Mesothelial cell of epicardium (in vitro differentiated cells): ENCODE results near the gene BRIP1. TPM values are rescaled to one million over a fixed set of nuclear protein-coding genes. Genes with fewer than 3 reads are reported as not detected.

Experiments used
- DNase-seq, 2 experiments: peaks; one replicate each; pipeline ENCODE4 v3.0.0; 2021; ENCODE audit warnings: low spot score in 2 of 2; ENCODE audit not compliant: unreplicated experiment in 2 of 2
- H3K27ac Mint-ChIP-seq: 2 replicates; pipeline ENCODE4 v1.8.0; 2021; ENCODE audit warnings: mixed read lengths
- H3K27me3 Mint-ChIP-seq: 2 replicates; pipeline ENCODE4 v1.8.0; 2021; ENCODE audit warnings: low read depth, mixed read lengths
- H3K36me3 Mint-ChIP-seq: 2 replicates; pipeline ENCODE4 v1.8.0; 2021; ENCODE audit warnings: mixed read lengths
- H3K4me1 Mint-ChIP-seq: 2 replicates; pipeline ENCODE4 v1.8.0; 2021; ENCODE audit warnings: mixed read lengths
- H3K4me3 Mint-ChIP-seq: 2 replicates; pipeline ENCODE4 v1.8.0; 2021; ENCODE audit warnings: mild to moderate bottlenecking, moderate library complexity, mixed read lengths
- H3K9me3 Mint-ChIP-seq: 2 replicates; pipeline ENCODE4 v1.8.0; 2021; ENCODE audit warnings: mixed read lengths
- total RNA-seq: library from RNA; stranded (reverse); gene quantifications from 3 replicates; pipeline ENCODE4 v1.2.1, GENCODE V29; 2021
- TF ChIP-seq, protein P1 (sequence below): fragments of 200-600 bp; sonication (generic); IDR thresholded peaks from one replicate; pipeline ENCODE4 v1.5.0; 2021; ENCODE audit warnings: antibody characterized with exemption; ENCODE audit not compliant: unreplicated experiment

The BRIP1 gene
- total RNA-seq, 1 donor from 2014 or later = 12.3 TPM

DNA sequence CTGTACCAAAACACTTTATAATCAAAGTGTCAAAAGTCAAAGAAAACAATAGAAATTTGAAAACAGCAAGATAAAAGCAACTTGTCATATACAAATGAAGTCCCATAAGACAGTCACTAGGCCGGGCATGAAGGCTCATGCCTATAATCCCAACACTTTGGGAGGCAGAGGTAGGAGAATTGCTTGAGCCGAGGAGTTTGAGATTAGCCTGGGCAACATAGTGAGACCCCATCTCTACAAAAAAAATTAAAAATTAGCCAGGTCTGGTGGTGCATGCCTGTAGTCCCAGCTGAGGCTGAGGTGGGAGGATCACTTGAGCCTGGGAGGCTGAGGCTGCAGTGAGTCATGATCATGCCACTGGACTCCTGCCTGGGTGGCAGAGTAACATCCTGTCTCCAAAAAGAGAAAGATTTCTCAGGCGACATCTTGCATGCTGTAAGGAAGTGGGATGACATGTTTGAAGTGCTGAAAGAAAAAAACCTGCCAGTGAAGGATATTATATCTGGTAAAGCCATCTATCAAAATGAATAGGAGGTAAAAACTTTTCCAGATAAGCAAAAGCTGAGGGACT, 173.6 kb downstream of the BRIP1 start:
- H3K4me3 Mint-ChIP-seq = no peak overlapping the region
- no peaks in the 10 kb centered on the region for H3K4me1 Mint-ChIP-seq
- H3K27ac Mint-ChIP-seq = no peak overlapping the region
- TF ChIP-seq, protein P1, sequence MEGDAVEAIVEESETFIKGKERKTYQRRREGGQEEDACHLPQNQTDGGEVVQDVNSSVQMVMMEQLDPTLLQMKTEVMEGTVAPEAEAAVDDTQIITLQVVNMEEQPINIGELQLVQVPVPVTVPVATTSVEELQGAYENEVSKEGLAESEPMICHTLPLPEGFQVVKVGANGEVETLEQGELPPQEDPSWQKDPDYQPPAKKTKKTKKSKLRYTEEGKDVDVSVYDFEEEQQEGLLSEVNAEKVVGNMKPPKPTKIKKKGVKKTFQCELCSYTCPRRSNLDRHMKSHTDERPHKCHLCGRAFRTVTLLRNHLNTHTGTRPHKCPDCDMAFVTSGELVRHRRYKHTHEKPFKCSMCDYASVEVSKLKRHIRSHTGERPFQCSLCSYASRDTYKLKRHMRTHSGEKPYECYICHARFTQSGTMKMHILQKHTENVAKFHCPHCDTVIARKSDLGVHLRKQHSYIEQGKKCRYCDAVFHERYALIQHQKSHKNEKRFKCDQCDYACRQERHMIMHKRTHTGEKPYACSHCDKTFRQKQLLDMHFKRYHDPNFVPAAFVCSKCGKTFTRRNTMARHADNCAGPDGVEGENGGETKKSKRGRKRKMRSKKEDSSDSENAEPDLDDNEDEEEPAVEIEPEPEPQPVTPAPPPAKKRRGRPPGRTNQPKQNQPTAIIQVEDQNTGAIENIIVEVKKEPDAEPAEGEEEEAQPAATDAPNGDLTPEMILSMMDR = no peak
- H3K36me3 Mint-ChIP-seq = peaks cover 19% of the 10 kb centered on the region
- peaks cover 6% of the 10 kb centered on the region for H3K9me3 Mint-ChIP-seq
- H3K27me3 Mint-ChIP-seq = no peaks in the 10 kb centered on the region
- no peak for DNase-seq

DNA sequence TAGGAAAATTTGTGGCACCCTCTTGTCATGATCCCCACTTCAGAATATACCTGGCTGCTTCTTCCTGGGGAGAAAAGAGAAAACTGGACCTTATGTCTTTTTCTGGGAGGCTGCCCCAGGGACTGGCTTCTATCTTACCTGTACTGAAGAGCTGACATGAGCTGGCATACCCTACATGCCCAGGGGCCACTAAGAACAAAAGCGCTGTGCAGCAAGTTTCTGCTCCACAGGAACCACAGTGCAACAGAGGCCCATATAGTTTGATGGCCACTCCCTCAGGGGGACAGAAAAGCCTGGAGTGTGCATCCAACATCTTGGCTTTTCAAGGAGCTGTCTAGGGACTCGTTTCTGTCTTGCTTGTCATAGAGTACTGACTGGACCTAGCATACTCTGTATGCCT, 175.6 kb downstream of the BRIP1 start:
- Mint-ChIP-seq H3K4me1 (no peaks in the 10 kb centered on the region), H3K9me3 (peaks cover 4% of the 10 kb centered on the region), H3K4me3 (no peak overlapping the region), H3K27ac (no peak overlapping the region), H3K36me3 (peaks cover 24% of the 10 kb centered on the region), H3K27me3 (no peaks in the 10 kb centered on the region)
- no peak for DNase-seq
- TF ChIP-seq, protein P1 = no peak

DNA sequence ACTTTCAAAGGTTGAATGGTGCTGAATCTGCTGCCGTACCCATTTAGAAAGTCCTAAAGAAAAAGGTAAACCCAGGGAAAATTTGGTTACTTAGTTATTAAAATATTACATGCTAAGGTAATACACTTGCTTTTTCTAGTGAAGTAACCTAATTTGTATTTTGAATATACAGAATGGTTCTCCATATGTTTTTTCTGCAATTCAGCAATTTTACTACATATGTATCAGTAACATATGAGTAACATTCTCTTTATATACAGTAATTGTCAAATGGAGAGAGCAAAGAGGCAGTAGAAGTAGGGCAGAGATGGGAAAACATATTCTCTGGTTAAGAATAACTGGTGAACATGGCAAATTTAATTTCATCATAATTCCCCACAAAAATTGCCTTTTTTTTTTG, 177.2 kb downstream of the BRIP1 start:
- DNase-seq = no peak
- H3K9me3 Mint-ChIP-seq = peaks cover 4% of the 10 kb centered on the region
- TF ChIP-seq, protein P1 = no peak
- peaks cover 15% of the 10 kb centered on the region for H3K36me3 Mint-ChIP-seq
- H3K4me3 Mint-ChIP-seq = no peak overlapping the region
- no peaks in the 10 kb centered on the region for H3K4me1 Mint-ChIP-seq
- H3K27me3 Mint-ChIP-seq = no peaks in the 10 kb centered on the region
- H3K27ac Mint-ChIP-seq = no peak overlapping the region

DNA sequence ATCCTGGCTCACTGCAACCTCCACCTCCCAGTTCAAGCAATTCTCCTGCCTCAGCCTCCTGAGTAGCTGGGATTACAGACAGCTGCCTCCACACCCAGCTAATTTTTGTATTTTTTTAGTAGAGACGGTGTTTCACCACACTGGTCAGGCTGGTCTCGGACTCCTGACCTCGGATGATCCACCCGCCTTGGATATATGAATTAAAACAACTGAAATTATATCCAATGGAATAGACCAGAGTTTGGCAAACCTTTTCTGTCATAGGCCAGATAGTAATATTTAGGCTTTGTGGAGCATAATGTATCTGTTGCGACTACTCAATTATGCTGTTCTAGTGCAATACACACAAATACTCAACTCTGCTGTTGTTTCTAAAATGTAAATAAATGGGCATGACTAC, 178.5 kb downstream of the BRIP1 start:
- TF ChIP-seq, protein P1 = no peak
- DNase-seq = no peak
- no peak overlapping the region for H3K4me3 Mint-ChIP-seq
- H3K36me3 Mint-ChIP-seq = peaks cover 19% of the 10 kb centered on the region
- H3K27me3 Mint-ChIP-seq = no peaks in the 10 kb centered on the region
- H3K9me3 Mint-ChIP-seq = peaks cover 4% of the 10 kb centered on the region
- no peak overlapping the region for H3K27ac Mint-ChIP-seq
- H3K4me1 Mint-ChIP-seq = no peaks in the 10 kb centered on the region

DNA sequence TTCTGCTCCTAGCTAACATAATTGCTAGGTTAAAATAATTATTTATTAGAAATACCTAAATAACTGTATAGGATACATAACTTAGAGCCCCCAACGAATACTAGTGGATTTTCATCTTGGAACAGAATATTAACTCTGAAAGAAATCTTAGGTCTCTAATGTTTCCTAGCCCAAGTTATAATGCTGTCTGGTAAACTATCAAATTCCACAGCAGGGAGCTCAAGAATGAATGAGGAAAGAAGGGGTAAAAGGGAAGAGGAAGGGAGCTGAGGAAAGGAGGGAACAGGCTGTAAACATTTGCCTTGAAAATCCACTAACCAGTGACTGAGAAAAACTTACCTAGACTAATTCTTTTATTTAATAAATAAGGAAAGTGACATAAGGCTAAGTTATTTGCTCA, 179.2 kb downstream of the BRIP1 start:
- Mint-ChIP-seq H3K9me3 (peaks cover 1% of the 10 kb centered on the region), H3K4me1 (no peaks in the 10 kb centered on the region), H3K36me3 (peaks cover 18% of the 10 kb centered on the region), H3K27ac (no peak overlapping the region), H3K27me3 (no peaks in the 10 kb centered on the region), H3K4me3 (no peak overlapping the region)
- DNase-seq = no peak
- TF ChIP-seq, protein P1 = no peak

DNA sequence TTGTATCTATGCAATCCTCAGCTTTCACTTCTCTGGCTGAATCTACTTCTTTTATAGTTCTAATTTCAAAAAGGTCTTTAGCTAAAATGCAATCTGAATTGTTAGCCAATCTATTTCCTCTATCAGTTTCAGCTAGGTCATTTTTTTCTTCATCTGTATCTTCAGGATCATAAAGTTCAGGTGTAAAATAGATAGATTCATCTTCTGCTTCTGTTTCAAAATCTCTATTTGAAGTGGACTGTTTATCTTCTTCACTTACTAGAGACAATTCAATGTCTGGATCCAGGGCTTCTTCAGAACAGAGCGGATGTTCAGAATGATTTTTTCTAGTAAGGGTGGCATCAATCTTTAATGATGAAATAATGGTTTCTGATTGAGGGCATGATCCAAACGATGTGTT, 179.9 kb downstream of the BRIP1 start:
- Mint-ChIP-seq H3K36me3 (peaks cover 13% of the 10 kb centered on the region), H3K4me1 (no peaks in the 10 kb centered on the region), H3K4me3 (no peak overlapping the region), H3K27me3 (no peaks in the 10 kb centered on the region), H3K9me3 (no peaks in the 10 kb centered on the region), H3K27ac (no peak overlapping the region)
- TF ChIP-seq, protein P1 = no peak
- no peak for DNase-seq
